Muscle of back (tissue), 11 donors: ENCODE data around the gene TSTD1. TPM values are rescaled to one million over a fixed set of nuclear protein-coding genes. Genes with fewer than 3 reads are reported as not detected.
"Not testable (repeated sequence)": the region's sequence is repeated elsewhere in the genome, so short reads cannot be mapped to it uniquely, and the experiment has no call there.

Source experiments
- DNase-seq, 3 donors: peaks; one replicate each; pipeline versions ENCODE4 v3.0.0 to v3.0.0-alpha.2; 2013
- polyA plus RNA-seq, 10 donors: library from polyadenylated mRNA; unstranded; fragments of 120-200 nt; gene quantifications; one replicate each; pipeline ENCODE4 v1.2.1, GENCODE V29; 2013; ENCODE audit not compliant: insufficient read length in 10 of 10

The TSTD1 gene
- polyA plus RNA-seq, 10 donors, result 21.1 to 31.3 (median 25.8) TPM

GRCh38 chr1:161013488-161014230, 25.1 kb downstream of the TSTD1 start:
- peak; percentile 21 to 77 (median 53) for DNase-seq

- DNase-seq, result no peak
Measured at GRCh38 chr1:161013131-161013487, 25.7 kb downstream of the TSTD1 start.

- DNase-seq, result no peak
Measured at GRCh38 chr1:161012420-161012819, 26.3 kb downstream of the TSTD1 start.

GRCh38 chr1:161009602-161010211, 29.1 kb downstream of the TSTD1 start:
- no peak for DNase-seq

GRCh38 chr1:161008869-161009510, 29.8 kb downstream of the TSTD1 start:
- DNase-seq, result no peak

- no peak for DNase-seq
Measured at GRCh38 chr1:161007369-161007768, 31.4 kb downstream of the TSTD1 start.

- DNase-seq, result no peak
Measured at GRCh38 chr1:161006563-161006962, 32.2 kb downstream of the TSTD1 start.

GRCh38 chr1:161001525-161001924, 37.2 kb downstream of the TSTD1 start:
- no peak for DNase-seq

- no peak for DNase-seq
Measured at GRCh38 chr1:161000736-161001480, 37.9 kb downstream of the TSTD1 start.

GRCh38 chr1:160999376-160999775, 39.4 kb downstream of the TSTD1 start:
- DNase-seq, result no peak

- peak in 1 of 3 donors; percentile 53 for DNase-seq
Measured at GRCh38 chr1:160997323-160998038, 41.3 kb downstream of the TSTD1 start.

- no peak for DNase-seq
Measured at GRCh38 chr1:160996178-160996577, 42.6 kb downstream of the TSTD1 start.

GRCh38 chr1:160993544-160994193, 45.1 kb downstream of the TSTD1 start:
- peak; percentile 37 to 60 (median 38) for DNase-seq

- not testable (repeated sequence) for DNase-seq
Measured at GRCh38 chr1:160992036-160992435, 46.7 kb downstream of the TSTD1 start.

Other genes starting within 250 kb of the TSTD1 start
- gene LY9, start 242.8 kb downstream of the TSTD1 start, polyA plus RNA-seq, result 1 to 10 TPM in 1 of 10 donors, under 1 TPM in 9; 0.04 to 5.1 (median 0.24) TPM
- gene CD244, start 176.1 kb downstream of the TSTD1 start, polyA plus RNA-seq, result under 1 TPM; 0.07 to 0.62 (median 0.34) TPM
- gene ITLN1, start 153.8 kb downstream of the TSTD1 start, polyA plus RNA-seq, result under 1 TPM in 4 of 10 donors, not detected in 6; 0.13 to 0.48 (median 0.41) TPM
- gene ITLN2, start 84.2 kb downstream of the TSTD1 start, polyA plus RNA-seq, result under 1 TPM in 2 of 10 donors, not detected in 8; 0.24 TPM
- 10 to 100 TPM in 9 of 10 donors, 1 to 10 TPM in 1; 8.2 to 24.1 (median 16.4) TPM for gene F11R, start 17.8 kb downstream of the TSTD1 start, polyA plus RNA-seq
- gene USF1, start 7.0 kb upstream of the TSTD1 start, polyA plus RNA-seq, result 10 to 100 TPM; 30.7 to 42.9 (median 34.0) TPM
- gene ARHGAP30, start 30.9 kb upstream of the TSTD1 start, polyA plus RNA-seq, result 10 to 100 TPM in 1 of 10 donors, 1 to 10 TPM in 9; 2.1 to 12.3 (median 2.7) TPM
- 1 to 10 TPM in 2 of 10 donors, under 1 TPM in 5, not detected in 3; 0.11 to 8.0 (median 0.18) TPM for gene NECTIN4, start 50.6 kb upstream of the TSTD1 start, polyA plus RNA-seq
- gene KLHDC9, start 59.4 kb upstream of the TSTD1 start, polyA plus RNA-seq, result 1 to 10 TPM in 4 of 10 donors, under 1 TPM in 6; 0.43 to 1.8 (median 0.89) TPM
- 10 to 100 TPM; 52.6 to 81.9 (median 62.9) TPM for gene PFDN2, start 79.1 kb upstream of the TSTD1 start, polyA plus RNA-seq
- 10 to 100 TPM; 25.5 to 33.3 (median 29.0) TPM for gene NIT1, start 79.1 kb upstream of the TSTD1 start, polyA plus RNA-seq
- gene DEDD, start 93.7 kb upstream of the TSTD1 start, polyA plus RNA-seq, result 10 to 100 TPM; 36.0 to 47.4 (median 44.5) TPM
- 100 to 1,000 TPM in 5 of 10 donors, 10 to 100 TPM in 5; 93.2 to 118 (median 101) TPM for gene UFC1, start 115.0 kb upstream of the TSTD1 start, polyA plus RNA-seq
- 10 to 100 TPM; 24.5 to 33.2 (median 27.3) TPM for gene USP21, start 120.5 kb upstream of the TSTD1 start, polyA plus RNA-seq
- 10 to 100 TPM; 15.2 to 29.1 (median 19.1) TPM for gene PPOX, start 127.5 kb upstream of the TSTD1 start, polyA plus RNA-seq
- gene B4GALT3, start 138.5 kb upstream of the TSTD1 start, polyA plus RNA-seq, result 10 to 100 TPM; 18.2 to 29.4 (median 23.3) TPM
- gene ADAMTS4, start 160.1 kb upstream of the TSTD1 start, polyA plus RNA-seq, result 10 to 100 TPM in 8 of 10 donors, 1 to 10 TPM in 2; 6.8 to 23.6 (median 11.8) TPM
- gene NDUFS2, start 163.4 kb upstream of the TSTD1 start, polyA plus RNA-seq, result 100 to 1,000 TPM; 115 to 160 (median 139) TPM
- 10 to 100 TPM; 14.9 to 26.2 (median 19.6) TPM for gene FCER1G, start 176.3 kb upstream of the TSTD1 start, polyA plus RNA-seq
- 10 to 100 TPM in 1 of 10 donors, 1 to 10 TPM in 1, under 1 TPM in 1, not detected in 7; 0.55 to 10.5 (median 2.2) TPM for gene APOA2, start 184.7 kb upstream of the TSTD1 start, polyA plus RNA-seq
- gene TOMM40L, start 187.1 kb upstream of the TSTD1 start, polyA plus RNA-seq, result 10 to 100 TPM in 3 of 10 donors, 1 to 10 TPM in 7; 8.7 to 11.3 (median 9.4) TPM
- 1 to 10 TPM in 3 of 10 donors, under 1 TPM in 7; 0.58 to 1.4 (median 0.75) TPM for gene NR1I3, start 199.2 kb upstream of the TSTD1 start, polyA plus RNA-seq
- gene PCP4L1, start 219.8 kb upstream of the TSTD1 start, polyA plus RNA-seq, result under 1 TPM; 0.19 to 0.63 (median 0.36) TPM